ENCODE data around the gene CCDC6.

GRCh38 chr10:59945991-59946390, 39.6 kb upstream of the CCDC6 start:
- TF ChIP-seq CTCF (conservative IDR thresholded peaks at IDR 0.05; ENCODE audit: low read depth, low read length) (no peak), EZH2 (IDR thresholded peaks at IDR 0.05; ENCODE audit: low read length, unreplicated experiment) (no peak)
